Osteoblast (primary cell): ENCODE data around the gene MATR3. TPM values are rescaled to one million over a fixed set of nuclear protein-coding genes. Genes with fewer than 3 reads are reported as not detected.

Source experiments
- DNase-seq: peaks from one replicate; pipeline ENCODE4 v3.0.0; 2011; ENCODE audit warnings: low spot score, mixed read lengths; ENCODE audit not compliant: insufficient read length; ENCODE audit errors: missing footprints
- H2AFZ ChIP-seq: 2 replicates; pipeline ENCODE4 v1.6.0; 2011; ENCODE audit warnings: mild to moderate bottlenecking, low read length
- H3K27ac ChIP-seq: 2 replicates; pipeline ENCODE4 v1.5.1; 2011; ENCODE audit warnings: mild to moderate bottlenecking, low read depth, low read length, moderate library complexity
- H3K27me3 ChIP-seq: 2 replicates; pipeline ENCODE4 v1.6.0; 2012; ENCODE audit warnings: mild to moderate bottlenecking, control low read depth, inconsistent platforms, low read length, moderate library complexity; ENCODE audit not compliant: insufficient read depth
- H3K36me3 ChIP-seq: 2 replicates; pipeline ENCODE4 v1.5.1; 2011; ENCODE audit warnings: mild to moderate bottlenecking, low read length, control low read depth, moderate library complexity; ENCODE audit not compliant: insufficient read depth
- H3K4me1 ChIP-seq: 2 replicates; pipeline ENCODE4 v1.5.1; 2011; ENCODE audit warnings: mild to moderate bottlenecking, low read length, control low read depth, moderate library complexity; ENCODE audit not compliant: insufficient read depth
- H3K4me2 ChIP-seq: 2 replicates; pipeline ENCODE4 v1.6.0; 2011; ENCODE audit warnings: mild to moderate bottlenecking, low read length; ENCODE audit not compliant: insufficient read depth
- H3K4me3 ChIP-seq: fragments of 200-600 bp; sonication (generic); 3 replicates; pipeline ENCODE4 v1.5.1; 2012; ENCODE audit warnings: mild to moderate bottlenecking, low read length, inconsistent platforms; ENCODE audit not compliant: insufficient read depth
- H3K79me2 ChIP-seq: 2 replicates; pipeline ENCODE4 v1.6.0; 2012; ENCODE audit warnings: mild to moderate bottlenecking, low read length, control low read depth, inconsistent platforms; ENCODE audit not compliant: insufficient read depth
- H3K9me3 ChIP-seq: 2 replicates; pipeline ENCODE4 v1.5.1; 2011; ENCODE audit warnings: low read depth, low read length, control low read depth
- H4K20me1 ChIP-seq: 2 replicates; pipeline ENCODE4 v1.6.0; 2012; ENCODE audit warnings: mild to moderate bottlenecking, low read length, control low read depth; ENCODE audit not compliant: insufficient read depth
- CTCF ChIP-seq: IDR thresholded peaks from 2 replicates; pipeline ENCODE4 v1.5.1; 2011; ENCODE audit warnings: mild to moderate bottlenecking, low read depth, low read length, moderate library complexity; ENCODE audit errors: extremely low read depth
- total RNA-seq: library from RNA; depleted of rRNA; stranded (reverse); fragments of >200 nt; gene quantifications from 2 replicates; pipeline ENCODE4 v1.2.3, GENCODE V29; 2012

Gene MATR3
- total RNA-seq, 1 donor = 284 TPM

GRCh38 chr5:139295346-139296057, 2.0 kb downstream of the MATR3 start:
- Histone ChIP-seq H3K27ac (peak overlapping the region; percentile 98), H3K9me3 (no peaks in the 10 kb centered on the region), H3K4me1 (peaks cover 16% of the 10 kb centered on the region), H3K4me2 (peak overlapping the region; percentile 74), H3K36me3 (no peaks in the 10 kb centered on the region), H3K4me3 (peak overlapping the region; percentile 95), H4K20me1 (peaks cover 62% of the 10 kb centered on the region), H3K79me2 (peaks cover 73% of the 10 kb centered on the region), H3K27me3 (no peaks in the 10 kb centered on the region), H2AFZ (no peak overlapping the region)
- no peak for DNase-seq
- TF ChIP-seq CTCF = no peak

GRCh38 chr5:139296198-139296597, 2.7 kb downstream of the MATR3 start:
- DNase-seq = no peak
- H3K36me3 ChIP-seq = no peaks in the 10 kb centered on the region
- H3K4me2 ChIP-seq = peak overlapping the region; percentile 74
- no peaks in the 10 kb centered on the region for H3K9me3 ChIP-seq
- H3K27me3 ChIP-seq = no peaks in the 10 kb centered on the region
- H2AFZ ChIP-seq = no peak overlapping the region
- no peak for TF ChIP-seq CTCF
- peaks cover 68% of the 10 kb centered on the region for H4K20me1 ChIP-seq
- peaks cover 16% of the 10 kb centered on the region for H3K4me1 ChIP-seq
- H3K27ac ChIP-seq = no peak overlapping the region
- H3K79me2 ChIP-seq = peaks cover 80% of the 10 kb centered on the region
- H3K4me3 ChIP-seq = no peak overlapping the region

DNA sequence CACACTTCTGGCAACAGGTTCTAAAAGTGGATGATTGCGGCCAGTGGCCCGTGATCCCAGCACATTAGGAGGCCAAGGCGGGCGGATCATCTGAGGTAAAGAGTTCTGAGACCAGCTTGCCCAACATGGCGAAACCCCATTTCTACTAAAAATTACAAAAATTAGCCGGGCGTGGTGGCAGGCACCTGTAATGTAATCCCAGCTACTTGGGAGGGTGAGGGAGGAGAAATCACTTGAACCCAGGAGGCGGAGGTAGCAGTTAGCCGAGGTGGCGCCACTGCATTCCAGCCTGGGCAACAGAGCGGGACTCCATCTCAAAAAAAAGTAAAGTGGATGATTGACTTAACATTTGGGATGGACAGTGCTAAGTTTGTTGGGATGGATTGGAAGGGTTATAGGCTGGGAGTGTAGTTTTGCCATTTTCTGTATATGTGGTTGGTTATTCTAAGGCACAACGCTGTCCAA, 3.4 kb downstream of the MATR3 start:
- peaks cover 87% of the 10 kb centered on the region for H3K79me2 ChIP-seq
- H3K4me2 ChIP-seq = peak overlapping the region; percentile 74
- H3K27ac ChIP-seq = no peak overlapping the region
- no peaks in the 10 kb centered on the region for H3K36me3 ChIP-seq
- H3K27me3 ChIP-seq = no peaks in the 10 kb centered on the region
- peaks cover 20% of the 10 kb centered on the region for H3K4me1 ChIP-seq
- no peak for DNase-seq
- TF ChIP-seq CTCF = no peak
- no peak overlapping the region for H3K4me3 ChIP-seq
- peaks cover 74% of the 10 kb centered on the region for H4K20me1 ChIP-seq
- H3K9me3 ChIP-seq = no peaks in the 10 kb centered on the region
- no peak overlapping the region for H2AFZ ChIP-seq

- Histone ChIP-seq H3K9me3 (no peaks in the 10 kb centered on the region), H3K4me3 (no peak overlapping the region), H3K27ac (no peak overlapping the region), H3K27me3 (no peaks in the 10 kb centered on the region), H2AFZ (no peak overlapping the region), H3K4me1 (peaks cover 20% of the 10 kb centered on the region), H3K36me3 (no peaks in the 10 kb centered on the region), H3K4me2 (peak overlapping the region; percentile 12), H4K20me1 (peaks cover 81% of the 10 kb centered on the region), H3K79me2 (peaks cover 94% of the 10 kb centered on the region)
- TF ChIP-seq CTCF = no peak
- DNase-seq = peak; percentile 25
Measured at GRCh38 chr5:139297439-139298133, 4.0 kb downstream of the MATR3 start.
